Mucosa of gallbladder (tissue), 1 donor: Measurements from ENCODE around the gene ADAMTS16. TPM values are rescaled to one million over a fixed set of nuclear protein-coding genes. Genes with fewer than 3 reads are reported as not detected.

Experiments used
- DNase-seq: peaks from one replicate; pipeline ENCODE4 v3.0.0-alpha.2; 2020; ENCODE audit warnings: low spot score
- total RNA-seq: library from RNA; stranded (reverse); gene quantifications from one replicate; pipeline ENCODE4 v1.2.1, GENCODE V29; 2021
- donor health status: DM: no; HTN: no; CAD: no.

ADAMTS16 gene
- total RNA-seq, 1 donor from 2014 or later = 0.78 TPM

DNA sequence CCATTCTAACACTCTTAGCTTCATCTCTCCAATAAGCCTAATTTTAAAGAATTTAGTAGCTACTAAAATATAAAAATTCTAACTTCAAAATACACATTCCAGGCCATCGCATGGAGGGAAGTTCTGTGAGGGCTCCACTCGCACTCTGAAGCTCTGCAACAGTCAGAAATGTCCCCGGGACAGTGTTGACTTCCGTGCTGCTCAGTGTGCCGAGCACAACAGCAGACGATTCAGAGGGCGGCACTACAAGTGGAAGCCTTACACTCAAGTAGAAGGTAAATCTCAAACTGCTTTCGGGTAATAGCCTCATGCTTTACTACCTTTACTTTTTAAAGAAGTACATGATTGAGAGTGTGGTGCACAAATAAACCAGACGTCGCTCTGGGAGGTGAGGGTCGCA lies 94.8 kb downstream of the ADAMTS16 start:
- no peak for DNase-seq

- DNase-seq = no peak
Observed at GRCh38 chr5:5235685-5236084, 95.6 kb downstream of the ADAMTS16 start.

- no peak for DNase-seq
Observed at GRCh38 chr5:5239191-5239590, 99.1 kb downstream of the ADAMTS16 start.

GRCh38 chr5:5240234-5240633 lies 100.1 kb downstream of the ADAMTS16 start:
- no peak for DNase-seq

DNA sequence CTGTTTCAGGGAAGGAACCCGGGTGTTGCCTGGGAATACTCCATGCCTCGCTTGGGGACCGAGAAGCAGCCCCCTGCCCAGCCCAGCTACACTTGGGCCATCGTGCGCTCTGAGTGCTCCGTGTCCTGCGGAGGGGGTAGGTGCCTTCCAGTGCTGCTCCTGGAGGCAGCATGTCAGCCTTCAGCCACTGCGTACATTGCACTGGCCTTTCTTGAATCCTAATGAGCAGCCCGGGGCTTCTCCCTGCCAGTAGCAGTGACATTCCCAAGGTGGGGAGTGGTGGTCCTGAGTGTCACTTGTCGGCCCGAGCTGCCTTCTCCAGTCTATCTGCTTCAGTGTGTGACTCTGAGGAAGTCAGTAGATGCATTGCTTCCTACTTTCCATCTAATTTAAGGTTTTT lies 101.9 kb downstream of the ADAMTS16 start:
- no peak for DNase-seq

- DNase-seq = peak; percentile 6
Observed at GRCh38 chr5:5246736-5247135, 106.6 kb downstream of the ADAMTS16 start.

GRCh38 chr5:5250758-5251157 lies 110.6 kb downstream of the ADAMTS16 start:
- DNase-seq = peak; percentile 4

GRCh38 chr5:5252106-5252505 lies 112.0 kb downstream of the ADAMTS16 start:
- no peak for DNase-seq

- DNase-seq = no peak
Observed at GRCh38 chr5:5257353-5257752, 117.2 kb downstream of the ADAMTS16 start.

GRCh38 chr5:5258564-5258963 lies 118.4 kb downstream of the ADAMTS16 start:
- DNase-seq = no peak

DNA sequence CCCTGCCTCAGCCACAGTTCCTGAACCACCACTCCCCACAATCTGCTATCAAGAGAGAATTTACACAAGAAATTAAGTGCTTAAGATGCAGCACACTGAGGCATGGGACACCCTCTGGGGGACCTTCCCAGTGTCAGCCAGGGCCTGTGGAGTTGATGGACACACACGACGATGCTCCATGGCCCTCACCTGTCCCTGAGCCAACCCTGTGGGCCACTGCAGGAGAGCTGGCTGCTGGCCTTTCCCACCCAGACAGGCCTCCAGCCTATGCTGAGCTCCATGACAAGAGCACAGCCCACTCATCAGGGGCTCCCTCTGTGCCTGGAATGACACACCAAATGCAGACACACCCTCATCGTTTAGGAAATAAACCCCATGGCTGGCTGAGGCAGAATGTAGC lies 124.6 kb downstream of the ADAMTS16 start:
- DNase-seq = no peak

GRCh38 chr5:5266297-5266696 lies 126.2 kb downstream of the ADAMTS16 start:
- DNase-seq = no peak

- DNase-seq = peak; percentile 6
Observed at GRCh38 chr5:5270161-5270560, 130.0 kb downstream of the ADAMTS16 start.

DNA sequence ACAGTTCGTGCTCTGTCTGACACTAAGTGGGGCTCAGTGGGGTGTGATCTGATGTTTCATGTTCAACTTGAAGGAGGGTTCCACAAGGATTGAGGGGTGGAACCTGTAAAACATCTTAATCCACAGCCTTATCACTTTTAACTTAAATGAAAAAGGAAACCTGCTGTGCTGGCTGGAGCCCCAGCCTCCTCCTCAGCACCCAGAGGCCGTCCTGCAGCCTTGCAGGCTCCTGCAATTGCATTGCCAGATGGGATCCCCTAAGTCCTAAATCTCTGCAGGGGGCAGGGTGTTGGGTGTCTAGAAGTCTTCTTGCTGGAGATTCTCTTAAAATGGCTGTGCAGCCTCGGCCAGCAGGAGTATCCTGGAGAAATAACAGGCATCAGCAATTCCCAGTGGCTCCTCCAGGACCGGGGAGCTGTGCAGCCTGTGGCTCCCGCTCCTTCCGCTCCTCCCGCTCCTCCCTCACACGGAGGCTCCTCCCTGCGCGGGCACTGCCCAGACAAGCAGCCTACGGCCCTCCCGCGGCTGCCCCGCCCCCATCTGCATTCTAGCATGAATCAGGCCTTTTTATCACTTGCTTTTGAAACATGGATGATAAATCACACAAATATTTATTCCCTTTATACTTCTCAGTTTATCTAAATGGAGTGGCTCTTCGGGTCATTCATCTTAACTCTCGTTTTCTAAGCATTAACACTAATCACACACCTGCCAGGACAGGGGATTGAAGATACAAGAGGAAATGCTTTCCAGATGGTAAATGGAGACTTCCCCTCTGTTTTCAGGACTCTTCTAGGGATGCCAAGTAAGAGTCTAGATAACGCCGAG lies 131.0 kb downstream of the ADAMTS16 start:
- peak; percentile 74 for DNase-seq

GRCh38 chr5:5271786-5272321 lies 131.7 kb downstream of the ADAMTS16 start:
- DNase-seq = peak; percentile 5

- peak; percentile 1 for DNase-seq
Observed at GRCh38 chr5:5273398-5273797, 133.3 kb downstream of the ADAMTS16 start.

DNA sequence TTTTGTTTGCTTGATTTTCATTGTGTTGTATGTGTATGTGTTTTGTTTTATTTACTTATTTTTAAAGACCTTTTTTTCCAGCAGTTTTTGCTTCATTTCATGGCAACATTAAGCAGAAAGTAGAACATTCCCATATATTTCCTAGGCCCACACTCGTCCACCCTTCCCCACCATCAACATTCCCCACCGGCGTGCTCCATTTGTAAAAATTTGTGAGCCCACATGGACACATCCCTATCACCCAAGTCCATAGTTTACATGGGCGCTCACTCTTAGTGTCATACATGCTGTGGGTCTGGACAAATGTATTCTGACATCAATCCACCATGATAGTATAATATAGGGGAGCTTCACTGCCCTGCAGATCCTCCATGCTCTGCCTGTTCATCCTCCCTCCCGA lies 133.8 kb downstream of the ADAMTS16 start:
- peak; percentile 3 for DNase-seq

DNA sequence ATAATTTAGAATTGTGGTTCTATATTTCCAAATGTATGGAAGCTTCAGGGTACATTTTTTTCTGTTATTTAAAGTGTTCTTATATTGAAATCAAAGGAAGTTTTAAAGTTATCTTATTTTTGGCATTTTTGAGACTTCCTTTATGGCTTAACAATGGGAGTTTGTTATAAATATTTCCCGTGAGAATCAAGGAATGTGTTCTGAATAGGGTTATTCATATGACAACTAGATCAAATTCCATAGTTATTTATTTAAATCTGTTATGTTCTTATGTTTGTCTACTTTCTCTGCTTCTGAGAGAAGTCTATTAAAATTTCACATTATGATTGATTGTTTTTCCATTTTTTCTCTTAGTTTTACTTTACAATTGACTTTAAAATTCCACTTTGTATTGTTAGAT lies 135.1 kb downstream of the ADAMTS16 start:
- DNase-seq = no peak

GRCh38 chr5:5276430-5276829 lies 136.3 kb downstream of the ADAMTS16 start:
- DNase-seq = no peak

DNA sequence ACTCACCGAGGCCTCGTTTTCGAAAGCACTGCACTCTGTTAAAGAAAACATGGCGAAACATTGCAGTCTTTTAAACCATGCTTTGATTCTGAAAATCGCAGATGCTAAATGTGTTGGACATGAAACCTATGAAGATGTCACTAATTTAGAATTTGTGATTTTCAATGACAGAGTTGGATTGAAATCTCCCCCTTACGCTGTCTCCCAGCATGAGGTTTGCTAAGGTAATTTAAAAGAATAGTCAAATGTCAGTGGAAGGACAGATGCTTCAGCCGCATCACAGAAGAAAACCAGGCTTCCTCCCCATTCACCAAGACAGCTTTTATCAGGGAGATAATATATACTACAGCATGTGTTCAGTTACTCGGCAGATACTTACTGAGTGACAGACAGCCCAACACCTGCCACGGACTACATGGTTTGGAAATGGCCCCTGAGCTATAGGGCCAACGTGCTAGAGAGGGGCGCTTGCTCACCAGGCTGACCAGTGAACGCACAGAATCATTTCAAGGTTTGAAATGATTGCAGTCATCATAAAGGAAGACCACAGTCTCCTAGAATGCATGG lies 136.9 kb downstream of the ADAMTS16 start:
- no peak for DNase-seq

DNA sequence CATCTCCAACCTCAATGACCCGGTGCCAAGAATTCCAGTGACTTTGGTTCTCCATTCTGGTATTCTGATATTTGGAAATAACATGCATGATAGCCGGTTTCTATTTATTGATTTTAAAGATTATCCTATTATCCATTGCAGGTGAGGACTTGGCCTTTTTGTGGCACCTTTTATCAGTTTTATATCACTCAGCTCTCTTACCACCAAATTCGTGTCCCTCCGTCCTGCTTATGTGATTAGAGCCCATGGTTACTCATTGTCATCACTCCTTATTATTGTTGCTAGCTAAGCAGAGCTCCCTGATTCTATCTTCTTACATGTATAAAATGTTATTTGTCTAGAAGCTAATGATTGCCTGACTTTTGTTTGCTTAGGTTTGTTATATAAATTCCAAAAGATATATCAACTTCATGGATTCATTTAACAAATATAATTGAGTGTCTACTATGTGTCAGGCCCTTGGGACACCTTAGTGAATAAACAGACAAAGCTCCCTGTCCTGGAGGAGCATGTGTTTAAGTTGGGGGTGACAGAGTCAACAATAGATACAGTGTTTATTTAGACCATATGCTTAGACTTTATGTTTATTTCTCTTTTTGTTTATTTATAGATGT lies 138.2 kb downstream of the ADAMTS16 start:
- peak; percentile 7 for DNase-seq

- peak; percentile 7 for DNase-seq
Observed at GRCh38 chr5:5278815-5279381, 138.8 kb downstream of the ADAMTS16 start.
